Activated naive CD8-positive, alpha-beta T cell treated with anti-CD3 and anti-CD28 coated beads, Interleukin-2, amount 50 U/mL, for 24 hours (primary cell): ENCODE data around the gene CD5L.

ENCODE experiments used
- ATAC-seq: fragments of 150-1000 bp; cut with Tn5 transposase; one replicate; pipeline ENCODE4 v1.10.0; 2021
- DNase-seq: peaks from one replicate; pipeline ENCODE4 v3.0.0; 2021
- H3K27ac Mint-ChIP-seq: one replicate; pipeline ENCODE4 v1.8.0; 2021; ENCODE audit warnings: mild to moderate bottlenecking, mixed read lengths
- H3K27me3 Mint-ChIP-seq: one replicate; pipeline ENCODE4 v1.8.0; 2021; ENCODE audit warnings: mixed read lengths
- H3K36me3 Mint-ChIP-seq: one replicate; pipeline ENCODE4 v1.8.0; 2021; ENCODE audit warnings: low read depth, mixed read lengths
- H3K4me1 Mint-ChIP-seq: one replicate; pipeline ENCODE4 v1.8.0; 2021; ENCODE audit warnings: mixed read lengths
- H3K4me3 Mint-ChIP-seq: one replicate; pipeline ENCODE4 v1.8.0; 2021; ENCODE audit warnings: mild to moderate bottlenecking, moderate library complexity, mixed read lengths
- H3K9me3 Mint-ChIP-seq: one replicate; pipeline ENCODE4 v1.8.0; 2021; ENCODE audit warnings: mixed read lengths

CD5L gene

GRCh38 chr1:157782931-157783330, 58.7 kb downstream of the CD5L start:
- ATAC-seq = no peak
- Mint-ChIP-seq H3K27me3 (peaks cover 4% of the 10 kb centered on the region), H3K9me3 (peaks cover 11% of the 10 kb centered on the region), H3K36me3 (no peaks in the 10 kb centered on the region), H3K4me1 (peaks cover 17% of the 10 kb centered on the region), H3K4me3 (no peak overlapping the region), H3K27ac (no peak overlapping the region)
- no peak for DNase-seq

GRCh38 chr1:157781048-157781447, 60.6 kb downstream of the CD5L start:
- H3K4me1 Mint-ChIP-seq = peaks cover 21% of the 10 kb centered on the region

More at GRCh38 chr1:157781048-157781447, 60.6 kb downstream of the CD5L start:
- H3K36me3 Mint-ChIP-seq = no peaks in the 10 kb centered on the region
- H3K27me3 Mint-ChIP-seq = peaks cover 4% of the 10 kb centered on the region
- no peak overlapping the region for H3K4me3 Mint-ChIP-seq
- H3K27ac Mint-ChIP-seq = peak overlapping the region; percentile 23
- ATAC-seq (no peak), DNase-seq (no peak)
- peaks cover 2% of the 10 kb centered on the region for H3K9me3 Mint-ChIP-seq
